ENCODE data around the gene FARS2.
"Not testable (repeated sequence)": the region's sequence is repeated elsewhere in the genome, so short reads cannot be mapped to it uniquely, and the experiment has no call there.

DNA sequence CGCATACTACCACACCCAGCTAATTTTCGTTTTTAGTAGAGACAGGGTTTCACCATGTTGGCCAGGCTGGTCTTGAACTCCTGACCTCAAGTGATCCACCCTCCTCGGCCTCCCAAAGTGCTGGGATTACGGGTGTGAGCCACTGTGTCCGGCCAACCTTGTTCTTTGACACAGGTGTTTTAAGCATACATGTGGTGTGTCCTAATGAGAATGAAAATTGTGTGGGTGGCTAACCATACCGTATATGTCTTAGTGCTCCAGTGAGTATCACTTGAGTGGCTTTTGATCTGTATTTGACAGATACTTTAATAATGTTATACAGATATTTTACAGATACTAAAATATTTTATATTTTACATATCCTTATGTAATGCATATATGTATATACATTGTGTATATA lies 395.4 kb downstream of the FARS2 start:
- TF ChIP-seq, protein P1, sequence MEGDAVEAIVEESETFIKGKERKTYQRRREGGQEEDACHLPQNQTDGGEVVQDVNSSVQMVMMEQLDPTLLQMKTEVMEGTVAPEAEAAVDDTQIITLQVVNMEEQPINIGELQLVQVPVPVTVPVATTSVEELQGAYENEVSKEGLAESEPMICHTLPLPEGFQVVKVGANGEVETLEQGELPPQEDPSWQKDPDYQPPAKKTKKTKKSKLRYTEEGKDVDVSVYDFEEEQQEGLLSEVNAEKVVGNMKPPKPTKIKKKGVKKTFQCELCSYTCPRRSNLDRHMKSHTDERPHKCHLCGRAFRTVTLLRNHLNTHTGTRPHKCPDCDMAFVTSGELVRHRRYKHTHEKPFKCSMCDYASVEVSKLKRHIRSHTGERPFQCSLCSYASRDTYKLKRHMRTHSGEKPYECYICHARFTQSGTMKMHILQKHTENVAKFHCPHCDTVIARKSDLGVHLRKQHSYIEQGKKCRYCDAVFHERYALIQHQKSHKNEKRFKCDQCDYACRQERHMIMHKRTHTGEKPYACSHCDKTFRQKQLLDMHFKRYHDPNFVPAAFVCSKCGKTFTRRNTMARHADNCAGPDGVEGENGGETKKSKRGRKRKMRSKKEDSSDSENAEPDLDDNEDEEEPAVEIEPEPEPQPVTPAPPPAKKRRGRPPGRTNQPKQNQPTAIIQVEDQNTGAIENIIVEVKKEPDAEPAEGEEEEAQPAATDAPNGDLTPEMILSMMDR (conservative IDR thresholded peaks at IDR 0.05; ENCODE audit: low read depth, low read length) = not testable (repeated sequence)
- not testable (repeated sequence) for TF ChIP-seq EZH2 (IDR thresholded peaks at IDR 0.05; ENCODE audit: borderline replicate concordance, low read depth, low read length, poor library complexity, severe bottlenecking)

All from A673 (cell line).